IgD-negative memory B cell (primary cell): Measurements from ENCODE around the gene COL1A2. TPM values are rescaled to one million over a fixed set of nuclear protein-coding genes. Genes with fewer than 3 reads are reported as not detected.

Source experiments
- H3K27ac Mint-ChIP-seq, 3 donors: one replicate each; pipeline ENCODE4 v1.8.0; 2020 to 2022; ENCODE audit warnings: mild to moderate bottlenecking in 3 of 3, mixed read lengths in 3 of 3, moderate library complexity in 1 of 3
- H3K27me3 Mint-ChIP-seq: one replicate; pipeline ENCODE4 v1.8.0; 2021; ENCODE audit warnings: mixed read lengths
- H3K36me3 Mint-ChIP-seq: one replicate; pipeline ENCODE4 v1.8.0; 2020; ENCODE audit warnings: mild to moderate bottlenecking, mixed read lengths
- H3K4me1 Mint-ChIP-seq, 3 donors: one replicate each; pipeline ENCODE4 v1.8.0; 2020 to 2022; ENCODE audit warnings: mixed read lengths in 3 of 3, mild to moderate bottlenecking in 1 of 3
- H3K4me3 Mint-ChIP-seq, 4 donors: one replicate each; pipeline ENCODE4 v1.8.0; 2020 to 2022; ENCODE audit warnings: mild to moderate bottlenecking in 4 of 4, mixed read lengths in 4 of 4, moderate library complexity in 3 of 4
- H3K9me3 Mint-ChIP-seq, 3 donors: one replicate each; pipeline ENCODE4 v1.8.0; 2020 to 2021; ENCODE audit warnings: mixed read lengths in 3 of 3, mild to moderate bottlenecking in 1 of 3
- polyA plus RNA-seq: library from polyadenylated mRNA; unstranded; fragments of 300-500 nt; fragmentation: Illumina TruSeq; gene quantifications from one replicate; pipeline ENCODE4 v1.2.3, GENCODE V29; 2021

Gene COL1A2
- polyA plus RNA-seq = not detected

DNA sequence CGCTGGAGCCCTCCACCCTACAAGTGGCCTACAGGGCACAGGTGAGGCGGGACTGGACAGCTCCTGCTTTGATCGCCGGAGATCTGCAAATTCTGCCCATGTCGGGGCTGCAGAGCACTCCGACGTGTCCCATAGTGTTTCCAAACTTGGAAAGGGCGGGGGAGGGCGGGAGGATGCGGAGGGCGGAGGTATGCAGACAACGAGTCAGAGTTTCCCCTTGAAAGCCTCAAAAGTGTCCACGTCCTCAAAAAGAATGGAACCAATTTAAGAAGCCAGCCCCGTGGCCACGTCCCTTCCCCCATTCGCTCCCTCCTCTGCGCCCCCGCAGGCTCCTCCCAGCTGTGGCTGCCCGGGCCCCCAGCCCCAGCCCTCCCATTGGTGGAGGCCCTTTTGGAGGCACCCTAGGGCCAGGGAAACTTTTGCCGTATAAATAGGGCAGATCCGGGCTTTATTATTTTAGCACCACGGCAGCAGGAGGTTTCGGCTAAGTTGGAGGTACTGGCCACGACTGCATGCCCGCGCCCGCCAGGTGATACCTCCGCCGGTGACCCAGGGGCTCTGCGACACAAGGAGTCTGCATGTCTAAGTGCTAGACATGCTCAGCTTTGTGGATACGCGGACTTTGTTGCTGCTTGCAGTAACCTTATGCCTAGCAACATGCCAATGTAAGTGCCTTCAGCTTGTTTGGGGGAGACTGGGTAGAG lies at the start of gene COL1A2:
COL1A2 (plus strand) TSS at position 459 of the 704 bp plus-strand sequence; CDS start at position 596, 137 bp downstream.
- peaks cover 0 to 2% (median 0%) of the 10 kb centered on the region in 3 donors for H3K9me3 Mint-ChIP-seq
- H3K4me1 Mint-ChIP-seq = peaks cover 6% of the 10 kb centered on the region in 3 donors
- peaks cover 6% of the 10 kb centered on the region for H3K27me3 Mint-ChIP-seq
- no peak within 1 kb of the TSS for H3K27ac Mint-ChIP-seq
- H3K36me3 Mint-ChIP-seq = no peaks in the 10 kb centered on the region
- H3K4me3 Mint-ChIP-seq = peak within 1 kb of the TSS in 3 of 4 donors; percentile 22 to 88 (median 23)

DNA sequence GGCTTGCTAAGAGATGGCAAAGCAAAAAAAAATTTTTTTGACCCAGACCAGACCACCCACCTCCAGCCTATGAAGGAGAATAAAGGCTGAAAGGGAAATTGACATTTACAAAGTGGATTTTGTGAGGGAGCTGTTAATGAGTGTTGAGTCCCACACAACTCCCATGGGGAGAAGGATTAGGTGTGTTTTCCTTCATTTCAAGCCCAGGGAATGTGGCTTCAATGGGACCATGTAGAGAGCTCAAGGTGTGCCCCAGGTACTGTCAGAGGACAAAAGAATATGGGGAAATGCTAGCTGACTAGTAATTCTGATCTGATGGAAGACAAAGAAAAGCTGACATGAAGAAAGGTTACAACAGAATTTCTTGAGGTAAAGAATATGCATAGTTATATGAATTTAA lies 48.8 kb upstream of the COL1A2 start:
- Mint-ChIP-seq H3K4me1 (peaks cover 0 to 1% (median 0%) of the 10 kb centered on the region in 3 donors), H3K9me3 (peaks cover 0 to 3% (median 2%) of the 10 kb centered on the region in 3 donors), H3K27me3 (peaks cover 8% of the 10 kb centered on the region), H3K36me3 (no peaks in the 10 kb centered on the region), H3K4me3 (no peak overlapping the region), H3K27ac (no peak overlapping the region)

DNA sequence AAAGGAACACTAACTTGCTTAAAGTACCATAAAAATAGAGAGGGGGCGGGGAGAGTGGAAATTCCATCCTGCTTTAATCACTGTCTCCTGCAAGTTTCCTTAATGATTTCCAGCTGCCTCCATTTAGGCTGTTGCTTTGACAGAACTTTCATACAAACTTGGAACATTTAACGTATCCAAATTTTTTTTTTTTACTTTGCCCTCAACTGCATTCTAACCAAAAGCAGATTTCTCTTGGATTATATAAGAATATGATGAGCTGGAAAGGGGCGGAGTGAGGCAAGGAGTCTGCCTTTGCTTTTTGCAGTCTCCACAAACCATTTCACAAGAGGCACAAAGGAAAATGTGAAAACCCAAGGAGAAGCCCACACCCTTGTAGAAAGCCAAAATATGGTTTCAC lies 46.6 kb upstream of the COL1A2 start:
- Mint-ChIP-seq H3K27ac (no peak overlapping the region), H3K27me3 (peaks cover 10% of the 10 kb centered on the region), H3K9me3 (peaks cover 0 to 3% (median 2%) of the 10 kb centered on the region in 3 donors), H3K4me1 (peaks cover 14 to 20% (median 15%) of the 10 kb centered on the region in 3 donors), H3K4me3 (no peak overlapping the region), H3K36me3 (no peaks in the 10 kb centered on the region)

DNA sequence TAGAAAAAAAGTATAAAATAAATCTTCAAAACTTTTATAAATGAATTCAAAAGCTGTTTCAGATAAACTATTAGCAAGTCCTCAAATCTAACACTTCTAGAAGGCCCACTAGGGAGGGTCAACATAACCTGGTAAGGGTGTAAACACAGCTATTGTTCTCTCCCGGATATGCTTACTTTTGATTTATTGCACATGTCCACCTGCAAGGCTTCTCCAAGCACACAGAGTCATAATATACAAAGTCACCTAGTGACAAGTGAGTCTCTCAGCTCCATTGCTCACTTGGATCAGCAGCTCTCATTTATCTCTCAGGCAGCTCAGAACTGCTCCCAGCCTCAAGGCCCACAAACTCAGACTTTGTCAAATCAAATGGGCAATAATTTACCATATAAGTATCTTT lies 44.0 kb upstream of the COL1A2 start:
- Mint-ChIP-seq H3K4me3 (no peak overlapping the region), H3K9me3 (peaks cover 0 to 4% (median 2%) of the 10 kb centered on the region in 3 donors), H3K27me3 (peaks cover 10% of the 10 kb centered on the region), H3K4me1 (peaks cover 19 to 24% (median 19%) of the 10 kb centered on the region in 3 donors), H3K36me3 (no peaks in the 10 kb centered on the region), H3K27ac (no peak overlapping the region)

DNA sequence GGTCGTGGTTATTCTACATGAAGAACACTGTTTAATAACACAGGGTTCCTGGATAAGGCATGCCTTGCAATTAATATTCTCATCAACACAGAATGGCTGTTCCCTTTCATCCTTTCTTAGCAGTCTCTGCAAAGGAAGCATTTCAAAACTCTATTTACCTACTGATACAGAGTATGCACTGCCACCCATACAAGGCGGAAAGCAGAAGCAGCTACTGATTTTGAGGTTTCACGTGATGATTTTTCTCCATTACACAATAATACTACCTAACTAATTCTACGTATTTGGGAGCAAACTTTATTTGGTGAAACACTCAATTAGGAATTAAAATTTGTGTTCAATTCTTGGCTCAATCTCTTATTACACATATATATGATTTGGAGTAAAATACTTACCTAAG lies 43.0 kb upstream of the COL1A2 start:
- peaks cover 0 to 4% (median 2%) of the 10 kb centered on the region in 3 donors for H3K9me3 Mint-ChIP-seq
- peak overlapping the region in 2 of 4 donors; percentile 10 to 47 for H3K4me3 Mint-ChIP-seq
- no peaks in the 10 kb centered on the region for H3K36me3 Mint-ChIP-seq
- peaks cover 19 to 24% (median 19%) of the 10 kb centered on the region in 3 donors for H3K4me1 Mint-ChIP-seq
- no peak overlapping the region for H3K27ac Mint-ChIP-seq
- H3K27me3 Mint-ChIP-seq = peaks cover 10% of the 10 kb centered on the region

DNA sequence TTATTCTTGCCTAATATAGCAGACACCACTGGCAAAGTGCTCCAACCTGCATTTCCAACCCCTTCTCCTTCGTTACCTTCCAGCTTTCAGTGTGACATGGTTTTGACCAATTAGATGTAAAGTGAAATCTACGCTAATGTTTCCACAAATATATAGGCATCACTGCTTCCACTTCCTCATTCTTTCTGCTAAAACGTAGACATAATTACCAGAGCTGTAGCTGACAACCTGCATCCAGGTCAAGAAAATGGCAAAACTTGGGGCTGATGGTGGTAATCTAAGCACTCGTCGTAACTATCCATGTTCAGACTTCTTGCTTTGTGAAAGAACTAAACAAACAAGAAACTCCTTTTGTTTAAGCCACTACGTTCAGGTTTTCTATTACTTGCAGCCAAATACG lies 41.8 kb upstream of the COL1A2 start:
- H3K9me3 Mint-ChIP-seq = peaks cover 0 to 2% (median 0%) of the 10 kb centered on the region in 3 donors
- H3K4me1 Mint-ChIP-seq = peaks cover 19 to 24% (median 19%) of the 10 kb centered on the region in 3 donors
- H3K36me3 Mint-ChIP-seq = peaks cover 1% of the 10 kb centered on the region
- peak overlapping the region; percentile 0 to 48 (median 1) for H3K27ac Mint-ChIP-seq
- peak overlapping the region; percentile 1 to 90 (median 47) for H3K4me3 Mint-ChIP-seq
- peaks cover 9% of the 10 kb centered on the region for H3K27me3 Mint-ChIP-seq

DNA sequence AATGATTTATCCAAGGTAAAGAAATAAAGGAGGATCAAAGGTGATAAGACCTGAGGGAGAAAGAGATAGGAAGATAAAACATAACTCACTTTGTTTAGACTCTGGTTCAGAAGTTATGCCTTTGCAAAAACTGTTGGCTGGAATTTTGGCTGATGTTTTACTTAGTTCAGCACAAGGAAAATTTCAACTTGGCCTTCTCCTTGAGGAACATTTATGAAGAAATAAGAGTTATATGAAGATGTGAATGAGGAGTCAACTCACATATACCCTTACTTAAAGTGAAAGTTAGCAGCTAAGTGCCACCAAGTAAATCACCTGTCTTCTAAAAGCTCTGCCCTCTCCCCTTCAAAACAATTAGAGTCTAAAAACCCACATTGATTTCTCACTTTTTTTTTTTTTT lies 39.7 kb upstream of the COL1A2 start:
- peaks cover 2% of the 10 kb centered on the region for H3K36me3 Mint-ChIP-seq
- H3K4me3 Mint-ChIP-seq = no peak overlapping the region
- peaks cover 19 to 24% (median 19%) of the 10 kb centered on the region in 3 donors for H3K4me1 Mint-ChIP-seq
- H3K27ac Mint-ChIP-seq = no peak overlapping the region
- peaks cover 7% of the 10 kb centered on the region for H3K27me3 Mint-ChIP-seq
- peaks cover 2 to 5% (median 2%) of the 10 kb centered on the region in 3 donors for H3K9me3 Mint-ChIP-seq

DNA sequence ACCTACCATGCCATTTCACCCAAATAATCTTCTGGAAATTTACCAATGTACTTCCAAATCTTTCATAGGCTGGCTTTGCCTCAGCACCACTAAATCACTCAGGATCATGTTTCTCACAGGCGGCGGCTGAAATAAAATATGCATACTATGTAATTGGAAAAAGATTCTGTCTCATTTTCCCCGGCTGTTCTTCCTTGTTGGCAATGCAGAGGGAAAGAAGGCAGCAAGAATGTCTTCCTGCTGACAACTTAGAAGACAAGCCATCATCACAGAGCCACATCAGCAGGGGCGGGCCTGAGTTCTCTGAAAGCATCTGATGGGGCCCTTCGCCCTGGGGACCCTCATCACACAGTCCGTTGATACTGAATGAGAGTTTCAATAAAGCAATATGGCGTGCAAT lies 39.2 kb upstream of the COL1A2 start:
- H3K9me3 Mint-ChIP-seq = peaks cover 2 to 5% (median 2%) of the 10 kb centered on the region in 3 donors
- no peak overlapping the region for H3K27ac Mint-ChIP-seq
- no peak overlapping the region for H3K4me3 Mint-ChIP-seq
- H3K4me1 Mint-ChIP-seq = peaks cover 19 to 24% (median 19%) of the 10 kb centered on the region in 3 donors
- peaks cover 7% of the 10 kb centered on the region for H3K27me3 Mint-ChIP-seq
- peaks cover 2% of the 10 kb centered on the region for H3K36me3 Mint-ChIP-seq

DNA sequence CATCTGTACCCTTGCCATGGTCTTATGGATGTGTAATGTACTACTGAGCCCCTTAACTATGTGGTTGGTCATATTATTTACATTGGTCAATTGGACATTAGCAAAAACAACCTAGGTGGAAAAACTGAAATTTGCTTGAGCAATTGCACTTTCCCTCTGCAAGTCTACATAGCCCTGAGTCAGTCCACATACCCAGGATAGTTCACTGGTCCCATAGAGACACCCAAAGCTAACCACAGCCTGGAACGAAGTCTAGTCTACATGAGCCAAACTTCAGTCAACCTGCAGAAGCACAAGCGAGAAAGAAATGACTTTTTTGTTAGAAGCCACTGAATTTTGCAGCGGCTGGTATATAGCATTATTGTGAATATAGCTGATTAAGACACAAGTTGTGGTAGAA lies 37.6 kb upstream of the COL1A2 start:
- Mint-ChIP-seq H3K36me3 (peaks cover 2% of the 10 kb centered on the region), H3K9me3 (peaks cover 2 to 5% (median 2%) of the 10 kb centered on the region in 3 donors), H3K4me3 (no peak overlapping the region), H3K27me3 (peaks cover 7% of the 10 kb centered on the region), H3K27ac (no peak overlapping the region), H3K4me1 (peaks cover 12 to 14% (median 13%) of the 10 kb centered on the region in 3 donors)

DNA sequence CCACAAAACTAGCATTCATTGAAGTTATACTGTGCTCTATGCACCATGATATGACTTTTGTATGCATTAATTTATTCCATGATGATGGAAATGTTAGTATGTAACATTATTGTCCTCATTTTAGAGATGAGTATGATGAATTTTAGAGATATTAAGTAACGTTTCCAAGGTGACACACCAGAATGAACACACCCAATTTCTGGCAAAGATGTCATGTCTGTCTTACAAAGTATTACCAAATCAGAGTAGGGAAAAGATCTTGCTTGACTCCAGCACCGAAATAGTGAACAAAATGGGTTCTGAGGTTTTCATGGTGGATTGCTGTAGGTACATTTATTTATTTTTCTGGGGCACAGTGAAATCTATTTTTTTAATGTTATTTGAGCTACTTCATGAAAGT lies 33.8 kb upstream of the COL1A2 start:
- no peak overlapping the region for H3K4me3 Mint-ChIP-seq
- peaks cover 2% of the 10 kb centered on the region for H3K27me3 Mint-ChIP-seq
- peaks cover 2% of the 10 kb centered on the region for H3K36me3 Mint-ChIP-seq
- H3K9me3 Mint-ChIP-seq = peaks cover 0 to 5% (median 2%) of the 10 kb centered on the region in 3 donors
- H3K4me1 Mint-ChIP-seq = no peaks in the 10 kb centered on the region
- H3K27ac Mint-ChIP-seq = no peak overlapping the region

DNA sequence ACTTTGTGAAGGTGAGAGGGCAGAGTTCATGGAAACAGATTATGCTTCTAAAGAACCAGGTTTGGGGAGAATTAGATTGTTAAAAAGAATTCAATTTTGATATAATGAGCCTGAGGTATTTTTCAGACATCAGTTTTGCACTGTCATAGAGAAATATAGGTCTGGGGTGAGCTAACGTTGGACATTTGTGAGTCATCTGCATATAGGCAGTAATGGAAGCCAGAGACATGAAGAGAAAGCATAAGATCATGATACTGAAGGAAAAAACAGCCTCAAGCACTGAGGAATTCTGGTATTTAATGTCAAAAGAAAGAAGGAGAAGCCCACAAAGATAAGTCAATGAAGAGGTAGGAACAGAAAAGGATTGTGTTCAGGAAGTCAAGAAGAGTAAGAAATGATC lies 32.4 kb upstream of the COL1A2 start:
- peaks cover 2% of the 10 kb centered on the region for H3K27me3 Mint-ChIP-seq
- H3K9me3 Mint-ChIP-seq = peaks cover 0 to 5% (median 2%) of the 10 kb centered on the region in 3 donors
- H3K4me3 Mint-ChIP-seq = no peak overlapping the region
- peaks cover 0 to 4% (median 2%) of the 10 kb centered on the region in 3 donors for H3K4me1 Mint-ChIP-seq
- H3K27ac Mint-ChIP-seq = no peak overlapping the region
- peaks cover 2% of the 10 kb centered on the region for H3K36me3 Mint-ChIP-seq

DNA sequence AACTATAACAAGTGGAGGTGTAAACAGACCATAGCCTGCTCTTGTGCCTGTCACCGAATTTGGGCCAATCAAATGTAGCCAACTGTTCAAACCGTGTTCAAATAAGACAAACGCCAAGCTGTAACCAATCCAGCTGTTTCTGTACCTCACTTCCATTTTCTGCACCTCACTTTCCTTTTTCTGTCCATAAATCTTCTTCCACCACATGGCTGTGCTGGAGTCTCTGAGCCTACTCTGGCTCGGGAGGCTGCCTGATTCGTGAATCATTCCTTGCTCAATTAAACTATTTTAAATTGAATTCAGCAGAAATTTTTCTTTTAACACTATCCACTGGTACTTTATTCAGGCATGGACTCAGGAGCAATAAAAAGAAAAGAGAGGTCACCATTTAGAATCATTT lies 29.9 kb upstream of the COL1A2 start:
- Mint-ChIP-seq H3K4me1 (peaks cover 0 to 4% (median 2%) of the 10 kb centered on the region in 3 donors), H3K27me3 (peaks cover 2% of the 10 kb centered on the region), H3K4me3 (no peak overlapping the region), H3K27ac (no peak overlapping the region), H3K36me3 (no peaks in the 10 kb centered on the region), H3K9me3 (no peaks in the 10 kb centered on the region)

DNA sequence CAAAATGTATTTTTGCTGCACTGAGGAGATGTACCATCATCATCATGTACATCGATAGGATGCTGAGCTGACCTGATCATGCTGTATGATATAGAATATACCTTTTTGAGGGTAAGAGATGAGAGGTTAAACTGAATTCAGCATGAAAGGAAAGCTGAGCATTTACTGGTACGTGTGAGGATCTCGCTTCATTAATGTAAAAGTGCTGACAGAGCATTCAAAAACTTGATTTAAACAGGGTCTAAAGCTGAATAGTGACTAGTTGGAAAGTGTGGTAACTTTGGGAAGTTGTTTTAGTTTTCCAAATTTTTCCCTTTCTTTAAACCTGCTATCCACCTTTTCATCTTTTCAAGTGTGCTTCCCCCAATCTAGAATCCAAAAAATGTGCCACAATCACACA lies 28.5 kb upstream of the COL1A2 start:
- Mint-ChIP-seq H3K27me3 (peaks cover 2% of the 10 kb centered on the region), H3K9me3 (no peaks in the 10 kb centered on the region), H3K27ac (no peak overlapping the region), H3K4me3 (peak overlapping the region in 1 of 4 donors; percentile 30), H3K4me1 (peaks cover 0 to 5% (median 2%) of the 10 kb centered on the region in 3 donors), H3K36me3 (no peaks in the 10 kb centered on the region)

DNA sequence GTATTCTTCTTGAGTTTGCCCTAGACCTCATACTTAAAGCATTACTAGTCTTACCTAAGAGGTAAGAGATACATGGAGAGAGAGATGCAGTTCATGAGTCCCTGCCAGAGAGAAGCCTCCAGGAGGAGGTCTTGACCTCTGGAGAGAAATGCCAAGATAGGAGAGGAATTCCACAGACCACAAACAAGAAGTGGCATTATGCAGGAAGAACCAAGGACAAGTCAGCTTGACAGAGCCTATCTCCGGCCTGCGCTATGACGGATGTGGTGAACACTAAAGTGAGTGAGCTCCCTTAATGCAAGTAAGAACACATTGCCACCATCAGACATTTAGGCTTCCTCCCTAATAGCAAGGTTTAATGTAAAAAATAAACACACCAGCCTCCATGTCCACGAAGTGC lies 27.9 kb upstream of the COL1A2 start:
- H3K9me3 Mint-ChIP-seq = no peaks in the 10 kb centered on the region
- H3K4me1 Mint-ChIP-seq = peaks cover 0 to 5% (median 2%) of the 10 kb centered on the region in 3 donors
- no peak overlapping the region for H3K4me3 Mint-ChIP-seq
- no peaks in the 10 kb centered on the region for H3K36me3 Mint-ChIP-seq
- H3K27ac Mint-ChIP-seq = no peak overlapping the region
- peaks cover 4% of the 10 kb centered on the region for H3K27me3 Mint-ChIP-seq

DNA sequence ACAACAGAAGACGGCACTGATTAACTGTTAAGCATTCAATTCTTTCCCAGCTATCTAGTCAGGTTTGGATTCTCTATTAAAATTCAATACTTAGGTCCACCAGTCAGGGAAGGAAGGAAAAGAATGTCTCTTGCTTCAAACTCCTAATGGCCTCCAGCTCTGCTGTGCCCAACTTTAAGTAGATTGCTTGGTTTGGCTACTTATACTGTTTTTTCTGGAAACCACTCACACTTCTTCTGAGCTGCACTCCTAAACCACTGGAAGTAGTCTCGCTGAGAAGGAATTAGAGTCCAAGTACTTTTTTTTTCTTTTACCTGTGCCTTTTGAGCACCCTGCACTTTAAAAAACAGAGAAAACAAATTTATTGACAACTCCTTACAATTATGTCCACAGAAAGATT lies 26.7 kb upstream of the COL1A2 start:
- Mint-ChIP-seq H3K36me3 (no peaks in the 10 kb centered on the region), H3K4me3 (no peak overlapping the region), H3K27me3 (peaks cover 4% of the 10 kb centered on the region), H3K27ac (no peak overlapping the region), H3K4me1 (peaks cover 0 to 5% (median 2%) of the 10 kb centered on the region in 3 donors), H3K9me3 (no peaks in the 10 kb centered on the region)

DNA sequence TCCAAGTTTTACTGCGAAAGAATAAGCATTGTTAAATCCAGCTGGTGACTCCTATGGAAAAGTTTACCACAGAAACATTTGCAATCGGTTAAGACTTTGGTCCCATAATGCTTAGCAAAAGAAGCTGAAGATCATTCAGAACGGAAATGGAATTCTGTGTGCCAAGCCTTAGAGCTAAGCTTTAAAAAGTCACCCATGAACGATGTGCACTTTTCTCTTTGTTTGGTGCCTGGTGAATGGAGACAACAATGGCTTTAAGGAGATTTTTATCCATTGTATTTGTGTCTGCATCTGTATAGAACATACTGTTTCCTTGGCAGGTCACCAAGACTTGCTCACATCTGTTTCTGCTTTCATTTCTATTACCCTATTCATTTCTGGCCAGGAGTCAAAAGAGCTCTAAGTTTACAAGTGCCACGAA lies 26.3 kb upstream of the COL1A2 start:
- Mint-ChIP-seq H3K4me3 (no peak overlapping the region), H3K4me1 (peaks cover 0 to 5% (median 2%) of the 10 kb centered on the region in 3 donors), H3K27me3 (peaks cover 4% of the 10 kb centered on the region), H3K27ac (no peak overlapping the region), H3K36me3 (no peaks in the 10 kb centered on the region), H3K9me3 (no peaks in the 10 kb centered on the region)
